ENCODE measurements around the gene ZNF710. TPM values are rescaled to one million over a fixed set of nuclear protein-coding genes. Genes with fewer than 3 reads are reported as not detected.

The ZNF710 gene
- total and polyA plus RNA-seq, 2 of the 13 experiments (the other 11 are each of a cell fraction or from before 2014, with no cell fraction given) = 4.7 to 20.6 TPM

GRCh38 chr15:90060797-90061196, 59.7 kb downstream of the ZNF710 start:
- FAIRE-seq (no peak), ATAC-seq (no peak), DNase-seq (ENCODE audit: low spot score) (no peak)
- TF ChIP-seq ERF (CRISPR knock-in tag; IDR thresholded peaks at IDR 0.05) = no peak
- no peak for TF ChIP-seq HHEX (CRISPR knock-in tag; IDR thresholded peaks at IDR 0.05)
- TF ChIP-seq RFXAP (CRISPR knock-in tag; IDR thresholded peaks at IDR 0.05; ENCODE audit: borderline replicate concordance) = no peak
- no peak for TF ChIP-seq HES4 (CRISPR knock-in tag; IDR thresholded peaks at IDR 0.05; ENCODE audit: borderline replicate concordance)
- Histone ChIP-seq H3K4me2 (ENCODE audit: low read depth, low read length) (no peak overlapping the region), H3K9me3 (ENCODE audit: low read length) (no peaks in the 10 kb centered on the region), H3K27ac (ENCODE audit: extremely low read length, insufficient read depth, low read length) (no peak overlapping the region), H3K9ac (ENCODE audit: insufficient read depth, low read depth, low read length) (no peak overlapping the region), H3K4me3 (replicated peaks in 1 of 3; ENCODE audit: insufficient read depth in 1 of 3, low read depth in 2 of 3, low read length in 3 of 3) (no peak overlapping the region), H4K20me1 (ENCODE audit: insufficient read depth, low read length) (no peaks in the 10 kb centered on the region), H3K4me1 (ENCODE audit: insufficient read depth, low read length) (peaks cover 19% of the 10 kb centered on the region), H3K27me3 (ENCODE audit: control insufficient read depth in 1 of 2, insufficient read depth in 2 of 2, low read length in 2 of 2) (no peaks in the 10 kb centered on the region), H3K36me3 (replicated peaks in 1 of 2; ENCODE audit: control insufficient read depth in 1 of 2, insufficient read depth in 2 of 2, low read length in 2 of 2) (no peaks in the 10 kb centered on the region), H3K79me2 (ENCODE audit: insufficient read depth, low read length) (peaks cover 3% of the 10 kb centered on the region), H2AFZ (ENCODE audit: low read length) (no peak overlapping the region)
- CTCF ChIA-PET (ENCODE audit: low intra/inter-chr PET ratio, low total read pairs) = no interaction called here
- intact Hi-C loops (cut with micrococcal nuclease; ENCODE audit: unreplicated experiment) = no loop called here
- in situ Hi-C loops (cut with HindIII; ENCODE audit: extremely low pct_ligation_motif_present, low pct_unique_long_range_greater_than_20kb) = no loop called here
- BruUV-seq (replicated peaks) = no TSS peak
- POLR2A ChIA-PET = no interaction called here
- WGBS (ENCODE audit: low lambda C conversion rate) = 88% methylated on average over 3 of the region's 3 CpGs

DNA sequence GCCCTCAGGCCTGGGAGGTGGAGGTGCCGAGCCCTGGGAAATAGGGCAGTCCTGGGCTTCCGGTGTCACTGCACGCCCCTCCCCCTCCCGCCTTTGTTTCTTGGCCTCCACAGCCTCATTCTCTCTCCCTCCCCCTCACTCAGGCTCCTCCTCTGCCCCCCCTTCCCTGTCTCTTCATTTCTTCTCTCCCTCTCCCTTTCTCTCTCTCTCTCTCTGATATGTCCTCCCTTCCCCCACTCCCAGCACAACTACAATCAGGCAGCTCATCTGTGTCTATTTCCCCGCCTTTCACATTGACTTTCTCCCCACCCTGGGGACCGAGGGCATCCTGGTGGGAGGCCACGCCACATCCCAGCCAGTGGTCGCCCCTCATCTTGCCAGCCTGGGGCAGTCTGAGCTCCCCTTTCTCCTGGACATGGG, 60.9 kb downstream of the ZNF710 start:
- ATAC-seq (no peak), FAIRE-seq (no peak)

More for the DNA sequence above, 60.9 kb downstream of the ZNF710 start:
- no peak overlapping the region for H3K27ac ChIP-seq (ENCODE audit: extremely low read length, insufficient read depth, low read length)
- H3K4me2 ChIP-seq (ENCODE audit: low read depth, low read length) = no peak overlapping the region
- H3K9ac ChIP-seq (ENCODE audit: insufficient read depth, low read depth, low read length) = no peak overlapping the region
- peaks cover 18% of the 10 kb centered on the region for H3K4me1 ChIP-seq (ENCODE audit: insufficient read depth, low read length)
- H3K79me2 ChIP-seq (ENCODE audit: insufficient read depth, low read length) = peaks cover 3% of the 10 kb centered on the region
- WGBS (ENCODE audit: low lambda C conversion rate) = 94% methylated on average over 8 of the region's 8 CpGs
- DNase-seq (ENCODE audit: low spot score) = no peak
- intact Hi-C loops (cut with micrococcal nuclease; ENCODE audit: unreplicated experiment) (no loop called here), in situ Hi-C loops (cut with HindIII; ENCODE audit: extremely low pct_ligation_motif_present, low pct_unique_long_range_greater_than_20kb) (no loop called here)
- no peak overlapping the region for H3K4me3 ChIP-seq (replicated peaks in 1 of 3; ENCODE audit: insufficient read depth in 1 of 3, low read depth in 2 of 3, low read length in 3 of 3)
- TF ChIP-seq ZNF562 (CRISPR knock-in tag; IDR thresholded peaks at IDR 0.05; ENCODE audit: borderline replicate concordance) (no peak), PAWR (CRISPR knock-in tag; IDR thresholded peaks at IDR 0.05; ENCODE audit: borderline replicate concordance) (no peak), NR2F2 (IDR thresholded peaks at IDR 0.05; ENCODE audit: borderline replicate concordance, low read depth) (no peak), NFE2L2 (IDR thresholded peaks at IDR 0.05; ENCODE audit: low read length) (no peak), ZNF235 (CRISPR knock-in tag; IDR thresholded peaks at IDR 0.05; ENCODE audit: borderline replicate concordance) (no peak), ZEB1 (IDR thresholded peaks at IDR 0.05; ENCODE audit: insufficient replicate concordance, low read depth) (no peak), CBX2 (IDR thresholded peaks at IDR 0.05; ENCODE audit: low read depth, low read length) (no peak), CBX2 (CRISPR knock-in tag; IDR thresholded peaks at IDR 0.05; ENCODE audit: low read depth) (no peak), LRRFIP1 (CRISPR knock-in tag; conservative IDR thresholded peaks at IDR 0.05) (no peak)
- no peaks in the 10 kb centered on the region for H3K27me3 ChIP-seq (ENCODE audit: control insufficient read depth in 1 of 2, insufficient read depth in 2 of 2, low read length in 2 of 2)
- BruUV-seq (replicated peaks) = no TSS peak
- H3K36me3 ChIP-seq (replicated peaks in 1 of 2; ENCODE audit: control insufficient read depth in 1 of 2, insufficient read depth in 2 of 2, low read length in 2 of 2) = no peaks in the 10 kb centered on the region
- H2AFZ ChIP-seq (ENCODE audit: low read length) = no peak overlapping the region
- ChIA-PET CTCF (ENCODE audit: low intra/inter-chr PET ratio, low total read pairs) (no interaction called here), POLR2A (no interaction called here)
- no peaks in the 10 kb centered on the region for H3K9me3 ChIP-seq (ENCODE audit: low read length)
- no peaks in the 10 kb centered on the region for H4K20me1 ChIP-seq (ENCODE audit: insufficient read depth, low read length)

Measured in HepG2 (cell line).